ENCODE data around the gene PNKP. TPM values are rescaled to one million over a fixed set of nuclear protein-coding genes. Genes with fewer than 3 reads are reported as not detected.

The PNKP gene
- total and polyA plus RNA-seq, 9 donors, result 6.8 to 111 (median 53.9) TPM

- Histone ChIP-seq H3K27me3 (no peaks in the 10 kb centered on the region), H3K9me3 (no peaks in the 10 kb centered on the region), H3K4me1 (ENCODE audit: insufficient read depth) (peaks cover 9% of the 10 kb centered on the region), H3K4me3 (no peak overlapping the region), H3K36me3 (no peaks in the 10 kb centered on the region), H3K27ac (no peak overlapping the region)
- WGBS, 3 donors, result 50 to 58% (median 53%) methylated on average over 9 of the region's 9 CpGs
- DNase-seq, result no peak
- intact Hi-C loops (cut with DNase I), result no loop called here
- TF ChIP-seq POLR2A (IDR thresholded peaks at IDR 0.05) (no peak), EP300 (IDR thresholded peaks at IDR 0.05) (no peak), CTCF (IDR thresholded peaks at IDR 0.05) (no peak)
Measured at GRCh38 chr19:49911381-49912145, 44.2 kb upstream of the PNKP start.

- intact Hi-C loops (cut with DNase I), result no loop called here
Measured at GRCh38 chr19:49910179-49910578, 42.8 kb upstream of the PNKP start.

GRCh38 chr19:49908480-49909420, 41.4 kb upstream of the PNKP start:
- TF ChIP-seq EP300 (IDR thresholded peaks at IDR 0.05) (no peak), POLR2A (IDR thresholded peaks at IDR 0.05) (no peak), CTCF (IDR thresholded peaks at IDR 0.05) (no peak)
- Histone ChIP-seq H3K4me3 (no peak overlapping the region), H3K27me3 (no peaks in the 10 kb centered on the region), H3K27ac (no peak overlapping the region), H3K36me3 (no peaks in the 10 kb centered on the region), H3K9me3 (no peaks in the 10 kb centered on the region), H3K4me1 (ENCODE audit: insufficient read depth) (peaks cover 9% of the 10 kb centered on the region)
- intact Hi-C loops (cut with DNase I), result no loop called here
- no peak for DNase-seq
- 91 to 94% (median 92%) methylated on average over 37 of the region's 37 CpGs for WGBS, 3 donors

More at GRCh38 chr19:49910179-49910578, 42.8 kb upstream of the PNKP start:
- no peaks in the 10 kb centered on the region for H3K36me3 ChIP-seq
- TF ChIP-seq POLR2A (IDR thresholded peaks at IDR 0.05) (no peak), EP300 (IDR thresholded peaks at IDR 0.05) (no peak), CTCF (IDR thresholded peaks at IDR 0.05) (no peak)
- H3K4me3 ChIP-seq, result no peak overlapping the region
- peaks cover 9% of the 10 kb centered on the region for H3K4me1 ChIP-seq (ENCODE audit: insufficient read depth)
- WGBS, 3 donors, result 90 to 96% (median 96%) methylated on average over 5 of the region's 5 CpGs
- no peaks in the 10 kb centered on the region for H3K9me3 ChIP-seq
- H3K27me3 ChIP-seq, result no peaks in the 10 kb centered on the region
- no peak for DNase-seq
- no peak overlapping the region for H3K27ac ChIP-seq

- Histone ChIP-seq H3K9me3 (no peaks in the 10 kb centered on the region), H3K27ac (no peak overlapping the region), H3K4me3 (no peak overlapping the region), H3K27me3 (no peaks in the 10 kb centered on the region), H3K36me3 (no peaks in the 10 kb centered on the region), H3K4me1 (ENCODE audit: insufficient read depth) (peaks cover 3% of the 10 kb centered on the region)
- 85 to 91% (median 85%) methylated on average over 23 of the region's 23 CpGs for WGBS, 3 donors
- TF ChIP-seq CTCF (IDR thresholded peaks at IDR 0.05) (no peak), EP300 (IDR thresholded peaks at IDR 0.05) (no peak), POLR2A (IDR thresholded peaks at IDR 0.05) (no peak)
- peak in 1 of 5 donors; percentile 25 for DNase-seq
- intact Hi-C loops (cut with DNase I), result no loop called here
Measured at GRCh38 chr19:49907745-49908446, 40.5 kb upstream of the PNKP start.
